ENCODE measurements around the gene TFDP2.
"Not testable (repeated sequence)": the region's sequence is repeated elsewhere in the genome, so short reads cannot be mapped to it uniquely, and the experiment has no call there.

Gene TFDP2

GRCh38 chr3:141933421-141934300 is 215.7 kb downstream of the TFDP2 start:
- Histone ChIP-seq H3K4me3 (ENCODE audit: low read depth in 1 of 2, low read length in 2 of 2) (no peak overlapping the region), H3K36me3 (ENCODE audit: control insufficient read depth in 1 of 2, insufficient read depth in 2 of 2, low read length in 2 of 2) (peaks cover 0 to 4% of the 10 kb centered on the region in 2 donors), H3K9me3 (ENCODE audit: control insufficient read depth in 1 of 2, low read length in 2 of 2) (no peaks in the 10 kb centered on the region), H3K27ac (ENCODE audit: low read length) (no peak overlapping the region), H3K27me3 (ENCODE audit: low read depth, low read length) (no peaks in the 10 kb centered on the region), H3K4me1 (ENCODE audit: control insufficient read depth in 1 of 2, insufficient read depth in 2 of 2, low read length in 2 of 2) (no peaks in the 10 kb centered on the region)

GRCh38 chr3:141930801-141931200 is 218.5 kb downstream of the TFDP2 start:
- no peaks in the 10 kb centered on the region for H3K27me3 ChIP-seq (ENCODE audit: low read depth, low read length)
- H3K4me1 ChIP-seq (ENCODE audit: control insufficient read depth in 1 of 2, insufficient read depth in 2 of 2, low read length in 2 of 2): no peaks in the 10 kb centered on the region
- no peak overlapping the region for H3K27ac ChIP-seq (ENCODE audit: low read length)
- no peaks in the 10 kb centered on the region for H3K9me3 ChIP-seq (ENCODE audit: control insufficient read depth in 1 of 2, low read length in 2 of 2)
- H3K36me3 ChIP-seq (ENCODE audit: control insufficient read depth in 1 of 2, insufficient read depth in 2 of 2, low read length in 2 of 2): peaks cover 7 to 18% of the 10 kb centered on the region in 2 donors
- no peak overlapping the region for H3K4me3 ChIP-seq (ENCODE audit: low read depth in 1 of 2, low read length in 2 of 2)

GRCh38 chr3:141929341-141929995 is 219.9 kb downstream of the TFDP2 start:
- peaks cover 7 to 28% of the 10 kb centered on the region in 2 donors for H3K36me3 ChIP-seq (ENCODE audit: control insufficient read depth in 1 of 2, insufficient read depth in 2 of 2, low read length in 2 of 2)
- H3K4me1 ChIP-seq (ENCODE audit: control insufficient read depth in 1 of 2, insufficient read depth in 2 of 2, low read length in 2 of 2): no peaks in the 10 kb centered on the region
- H3K9me3 ChIP-seq (ENCODE audit: control insufficient read depth in 1 of 2, low read length in 2 of 2): no peaks in the 10 kb centered on the region
- H3K27me3 ChIP-seq (ENCODE audit: low read depth, low read length): no peaks in the 10 kb centered on the region
- H3K4me3 ChIP-seq (ENCODE audit: low read depth in 1 of 2, low read length in 2 of 2): no peak overlapping the region
- no peak overlapping the region for H3K27ac ChIP-seq (ENCODE audit: low read length)

- H3K4me3 ChIP-seq (ENCODE audit: low read depth in 1 of 2, low read length in 2 of 2): no peak overlapping the region
- no peak overlapping the region for H3K27ac ChIP-seq (ENCODE audit: low read length)
- H3K9me3 ChIP-seq (ENCODE audit: control insufficient read depth in 1 of 2, low read length in 2 of 2): no peaks in the 10 kb centered on the region
- H3K4me1 ChIP-seq (ENCODE audit: control insufficient read depth in 1 of 2, insufficient read depth in 2 of 2, low read length in 2 of 2): no peaks in the 10 kb centered on the region
- H3K36me3 ChIP-seq (ENCODE audit: control insufficient read depth in 1 of 2, insufficient read depth in 2 of 2, low read length in 2 of 2): peaks cover 7 to 26% of the 10 kb centered on the region in 2 donors
- no peaks in the 10 kb centered on the region for H3K27me3 ChIP-seq (ENCODE audit: low read depth, low read length)
These were observed 220.6 kb downstream of the TFDP2 start for GRCh38 chr3:141928631-141929270.

GRCh38 chr3:141926929-141927328 is 222.4 kb downstream of the TFDP2 start:
- H3K4me1 ChIP-seq (ENCODE audit: control insufficient read depth in 1 of 2, insufficient read depth in 2 of 2, low read length in 2 of 2): no peaks in the 10 kb centered on the region
- H3K4me3 ChIP-seq (ENCODE audit: low read depth in 1 of 2, low read length in 2 of 2): no peak overlapping the region
- H3K27me3 ChIP-seq (ENCODE audit: low read depth, low read length): no peaks in the 10 kb centered on the region
- H3K36me3 ChIP-seq (ENCODE audit: control insufficient read depth in 1 of 2, insufficient read depth in 2 of 2, low read length in 2 of 2): peaks cover 15 to 31% of the 10 kb centered on the region in 2 donors
- no peaks in the 10 kb centered on the region for H3K9me3 ChIP-seq (ENCODE audit: control insufficient read depth in 1 of 2, low read length in 2 of 2)
- H3K27ac ChIP-seq (ENCODE audit: low read length): no peak overlapping the region

GRCh38 chr3:141925677-141926076 is 223.7 kb downstream of the TFDP2 start:
- not testable (repeated sequence) for H3K4me3 ChIP-seq (ENCODE audit: low read depth in 1 of 2, low read length in 2 of 2); H3K4me1 ChIP-seq (ENCODE audit: control insufficient read depth in 1 of 2, insufficient read depth in 2 of 2, low read length in 2 of 2); H3K27me3 ChIP-seq (ENCODE audit: low read depth, low read length); H3K9me3 ChIP-seq (ENCODE audit: control insufficient read depth in 1 of 2, low read length in 2 of 2); H3K27ac ChIP-seq (ENCODE audit: low read length)
- peaks cover 16 to 31% of the 10 kb centered on the region in 2 donors for H3K36me3 ChIP-seq (ENCODE audit: control insufficient read depth in 1 of 2, insufficient read depth in 2 of 2, low read length in 2 of 2)

GRCh38 chr3:141921316-141921715 is 228.0 kb downstream of the TFDP2 start:
- no peaks in the 10 kb centered on the region for H3K27me3 ChIP-seq (ENCODE audit: low read depth, low read length)
- peaks cover 9 to 19% of the 10 kb centered on the region in 2 donors for H3K36me3 ChIP-seq (ENCODE audit: control insufficient read depth in 1 of 2, insufficient read depth in 2 of 2, low read length in 2 of 2)
- H3K4me3 ChIP-seq (ENCODE audit: low read depth in 1 of 2, low read length in 2 of 2): no peak overlapping the region
- H3K27ac ChIP-seq (ENCODE audit: low read length): no peak overlapping the region
- H3K9me3 ChIP-seq (ENCODE audit: control insufficient read depth in 1 of 2, low read length in 2 of 2): no peaks in the 10 kb centered on the region
- no peaks in the 10 kb centered on the region for H3K4me1 ChIP-seq (ENCODE audit: control insufficient read depth in 1 of 2, insufficient read depth in 2 of 2, low read length in 2 of 2)

- Histone ChIP-seq H3K36me3 (ENCODE audit: control insufficient read depth in 1 of 2, insufficient read depth in 2 of 2, low read length in 2 of 2) (peaks cover 9 to 16% of the 10 kb centered on the region in 2 donors), H3K27me3 (ENCODE audit: low read depth, low read length) (no peaks in the 10 kb centered on the region), H3K27ac (ENCODE audit: low read length) (no peak overlapping the region), H3K9me3 (ENCODE audit: control insufficient read depth in 1 of 2, low read length in 2 of 2) (no peaks in the 10 kb centered on the region), H3K4me1 (ENCODE audit: control insufficient read depth in 1 of 2, insufficient read depth in 2 of 2, low read length in 2 of 2) (no peaks in the 10 kb centered on the region), H3K4me3 (ENCODE audit: low read depth in 1 of 2, low read length in 2 of 2) (no peak overlapping the region)
These were observed 228.6 kb downstream of the TFDP2 start for GRCh38 chr3:141920701-141921100.

GRCh38 chr3:141915766-141916165 is 233.6 kb downstream of the TFDP2 start:
- peaks cover 10% of the 10 kb centered on the region in 2 donors for H3K36me3 ChIP-seq (ENCODE audit: control insufficient read depth in 1 of 2, insufficient read depth in 2 of 2, low read length in 2 of 2)
- H3K27ac ChIP-seq (ENCODE audit: low read length): no peak overlapping the region
- H3K9me3 ChIP-seq (ENCODE audit: control insufficient read depth in 1 of 2, low read length in 2 of 2): no peaks in the 10 kb centered on the region
- H3K27me3 ChIP-seq (ENCODE audit: low read depth, low read length): no peaks in the 10 kb centered on the region
- H3K4me3 ChIP-seq (ENCODE audit: low read depth in 1 of 2, low read length in 2 of 2): no peak overlapping the region
- H3K4me1 ChIP-seq (ENCODE audit: control insufficient read depth in 1 of 2, insufficient read depth in 2 of 2, low read length in 2 of 2): no peaks in the 10 kb centered on the region

GRCh38 chr3:141915016-141915415 is 234.3 kb downstream of the TFDP2 start:
- Histone ChIP-seq H3K4me3 (ENCODE audit: low read depth in 1 of 2, low read length in 2 of 2) (no peak overlapping the region), H3K4me1 (ENCODE audit: control insufficient read depth in 1 of 2, insufficient read depth in 2 of 2, low read length in 2 of 2) (no peaks in the 10 kb centered on the region), H3K27me3 (ENCODE audit: low read depth, low read length) (no peaks in the 10 kb centered on the region), H3K27ac (ENCODE audit: low read length) (no peak overlapping the region), H3K36me3 (ENCODE audit: control insufficient read depth in 1 of 2, insufficient read depth in 2 of 2, low read length in 2 of 2) (peaks cover 10% of the 10 kb centered on the region in 2 donors), H3K9me3 (ENCODE audit: control insufficient read depth in 1 of 2, low read length in 2 of 2) (no peaks in the 10 kb centered on the region)

- Histone ChIP-seq H3K27me3 (ENCODE audit: low read depth, low read length) (no peaks in the 10 kb centered on the region), H3K4me3 (ENCODE audit: low read depth in 1 of 2, low read length in 2 of 2) (no peak overlapping the region), H3K36me3 (ENCODE audit: control insufficient read depth in 1 of 2, insufficient read depth in 2 of 2, low read length in 2 of 2) (peaks cover 14% of the 10 kb centered on the region in 2 donors), H3K4me1 (ENCODE audit: control insufficient read depth in 1 of 2, insufficient read depth in 2 of 2, low read length in 2 of 2) (no peaks in the 10 kb centered on the region), H3K9me3 (ENCODE audit: control insufficient read depth in 1 of 2, low read length in 2 of 2) (no peaks in the 10 kb centered on the region), H3K27ac (ENCODE audit: low read length) (no peak overlapping the region)
These were observed 235.0 kb downstream of the TFDP2 start for GRCh38 chr3:141914311-141914710.

All from muscle layer of duodenum (tissue), 2 donors.